Left hindlimb (tissue), 1 donor: Measurements from ENCODE around the gene FAM177A1.
A peak's percentile ranks its signal among the peaks of the same experiment; 100 is the strongest.
"Not testable (repeated sequence)": the region's sequence is repeated elsewhere in the genome, so short reads cannot be mapped to it uniquely, and the experiment has no call there.

Source experiments
- DNase-seq: peaks from one replicate; pipeline ENCODE4 v3.0.0-alpha.2; 2018

The FAM177A1 gene

GRCh38 chr14:35065731-35066130 lies 19.7 kb downstream of the FAM177A1 start:
- DNase-seq: not testable (repeated sequence)

GRCh38 chr14:35068238-35069012 lies 22.4 kb downstream of the FAM177A1 start:
- no peak for DNase-seq

GRCh38 chr14:35072226-35072625 lies 26.2 kb downstream of the FAM177A1 start:
- DNase-seq: no peak

GRCh38 chr14:35073486-35073885 lies 27.4 kb downstream of the FAM177A1 start:
- no peak for DNase-seq

GRCh38 chr14:35078082-35078481 lies 32.0 kb downstream of the FAM177A1 start:
- DNase-seq: no peak

- no peak for DNase-seq
These were observed 33.7 kb downstream of the FAM177A1 start for GRCh38 chr14:35079742-35080141.

GRCh38 chr14:35083530-35084150 lies 37.6 kb downstream of the FAM177A1 start:
- no peak for DNase-seq

GRCh38 chr14:35085441-35085840 lies 39.4 kb downstream of the FAM177A1 start:
- DNase-seq: no peak

GRCh38 chr14:35088514-35088913 lies 42.4 kb downstream of the FAM177A1 start:
- no peak for DNase-seq

GRCh38 chr14:35094645-35095044 lies 48.6 kb downstream of the FAM177A1 start:
- DNase-seq: not testable (repeated sequence)

GRCh38 chr14:35107866-35108265 lies 61.8 kb downstream of the FAM177A1 start:
- DNase-seq: no peak

GRCh38 chr14:35112641-35113040 lies 66.6 kb downstream of the FAM177A1 start:
- no peak for DNase-seq

- DNase-seq: no peak
These were observed 67.4 kb downstream of the FAM177A1 start for GRCh38 chr14:35113308-35113950.

- DNase-seq: no peak
These were observed 68.0 kb downstream of the FAM177A1 start for GRCh38 chr14:35114036-35114435.

GRCh38 chr14:35116242-35116641 lies 70.2 kb downstream of the FAM177A1 start:
- DNase-seq: no peak

GRCh38 chr14:35117112-35117511 lies 71.0 kb downstream of the FAM177A1 start:
- no peak for DNase-seq

GRCh38 chr14:35121026-35121886 lies 75.2 kb downstream of the FAM177A1 start:
- DNase-seq: no peak

GRCh38 chr14:35121887-35122695 lies 76.0 kb downstream of the FAM177A1 start, which contains the start of the genes PPP2R3C and PRORP:
Gene PPP2R3C, minus strand, starts transcription at chr14:35121990. Its CDS starts 31 bp downstream, at chr14:35121959.
Gene PRORP, plus strand, starts transcription at chr14:35122552. Its CDS starts 694 bp downstream, at chr14:35123246.
- DNase-seq: peak; percentile 93

- DNase-seq: no peak
These were observed 76.8 kb downstream of the FAM177A1 start for GRCh38 chr14:35122696-35123387.

- DNase-seq: no peak
These were observed 77.3 kb downstream of the FAM177A1 start for GRCh38 chr14:35123388-35123703.

- no peak for DNase-seq
These were observed 78.1 kb downstream of the FAM177A1 start for GRCh38 chr14:35124127-35124526.
